H1 (cell line): Measurements from ENCODE around the gene SLC25A21. TPM values are rescaled to one million over a fixed set of nuclear protein-coding genes. Genes with fewer than 3 reads are reported as not detected.

Experiments used
- CTCF ChIA-PET: fragments of 300-600 bp; sonication (Branson Sonifier 250); formaldehyde crosslinking; loops from one replicate; lab custom pipeline; 2021; ENCODE audit not compliant: partially characterized antibody; lab: Charles Lee
- POLR2A ChIA-PET: fragments of 300-600 bp; sonication (Branson Sonifier 250); formaldehyde crosslinking; loops from one replicate; lab custom pipeline; 2021; ENCODE audit warnings: inconsistent platforms; ENCODE audit not compliant: partially characterized antibody; lab: Charles Lee
- DNase-seq, 2 experiments: peaks; one replicate each; pipeline versions ENCODE4 v3.0.0 to v3.0.0-alpha.2; 2010 to 2022; ENCODE audit warnings: low spot score in 2 of 2, low read depth in 1 of 2, mixed read lengths in 1 of 2
- FAIRE-seq: peaks from 2 replicates; lab custom pipeline; 2011; peaks lifted over from hg19 to GRCh38; lab: Jason Lieb, UNC
- H2AFZ ChIP-seq: 2 replicates; pipeline ENCODE4 v1.8.1; 2012; ENCODE audit warnings: low read length, inconsistent platforms
- H2AK5ac ChIP-seq: 2 replicates; pipeline ENCODE4 v1.6.1; 2013; ENCODE audit warnings: low read depth, low read length
- H2BK120ac ChIP-seq: replicated peaks from 2 replicates; pipeline ENCODE3; 2013; ENCODE audit warnings: low read depth, low read length, inconsistent platforms
- H2BK12ac ChIP-seq: 2 replicates; pipeline ENCODE4 v1.6.1; 2013; ENCODE audit warnings: low read depth, low read length
- H2BK15ac ChIP-seq: 2 replicates; pipeline ENCODE4 v1.6.1; 2013; ENCODE audit warnings: low read length
- H2BK20ac ChIP-seq: 2 replicates; pipeline ENCODE4 v1.6.1; 2013; ENCODE audit warnings: low read length
- H2BK5ac ChIP-seq: 2 replicates; pipeline ENCODE4 v1.6.1; 2013; ENCODE audit warnings: low read depth, low read length
- H3K14ac ChIP-seq: 2 replicates; pipeline ENCODE4 v1.6.1; 2013; ENCODE audit warnings: inconsistent platforms; ENCODE audit not compliant: insufficient read length
- H3K18ac ChIP-seq: 2 replicates; pipeline ENCODE4 v1.6.1; 2013; ENCODE audit warnings: low read length; ENCODE audit errors: extremely low read depth
- H3K23ac ChIP-seq: 2 replicates; pipeline ENCODE4 v1.6.1; 2013; ENCODE audit warnings: inconsistent platforms; ENCODE audit not compliant: insufficient read length
- H3K23me2 ChIP-seq: 2 replicates; pipeline ENCODE4 v1.6.1; 2013; ENCODE audit warnings: low read depth, low read length
- H3K27ac ChIP-seq: 2 replicates; pipeline ENCODE4 v1.6.1; 2011; ENCODE audit warnings: low read depth, low read length, inconsistent platforms
- H3K27me3 ChIP-seq, 4 experiments: replicated peaks in 1 of 4; 1 replicate in 1 of 4; 2 replicates in 3 of 4; pipeline versions ENCODE4 v1.6.1 to v1.8.1; 2011 to 2013; ENCODE audit warnings: low read length in 3 of 4, mild to moderate bottlenecking in 3 of 4, inconsistent platforms in 2 of 4, mixed read lengths in 2 of 4, moderate library complexity in 1 of 4; ENCODE audit not compliant: control insufficient read depth in 3 of 4, insufficient read depth in 3 of 4; ENCODE audit errors: extremely low read depth in 1 of 4
- H3K36me3 ChIP-seq, 4 experiments: 2 replicates each; pipeline versions ENCODE4 v1.6.1 to v1.8.1; 2011 to 2013; ENCODE audit warnings: mild to moderate bottlenecking in 4 of 4, low read length in 3 of 4, moderate library complexity in 2 of 4, control low read depth in 1 of 4, inconsistent platforms in 1 of 4; ENCODE audit not compliant: insufficient read depth in 4 of 4, control insufficient read depth in 2 of 4
- H3K4ac ChIP-seq: replicated peaks from 2 replicates; pipeline ENCODE3; 2013; ENCODE audit warnings: low read length, low read depth, mixed read lengths, inconsistent platforms; ENCODE audit not compliant: insufficient read length
- H3K4me1 ChIP-seq, 4 experiments: replicated peaks in 1 of 4; 1 replicate in 1 of 4; 2 replicates in 3 of 4; pipeline versions ENCODE4 v1.6.1 to v1.8.1; 2011 to 2013; ENCODE audit warnings: low read length in 3 of 4, inconsistent platforms in 2 of 4, mixed read lengths in 1 of 4; ENCODE audit not compliant: insufficient read depth in 4 of 4, control insufficient read depth in 3 of 4
- H3K4me2 ChIP-seq, 2 experiments: 2 replicates each; pipeline versions ENCODE4 v1.6.1 to v1.8.1; 2011 to 2013; ENCODE audit warnings: low read depth in 2 of 2, low read length in 2 of 2, control low read depth in 1 of 2, inconsistent platforms in 1 of 2, mild to moderate bottlenecking in 1 of 2; ENCODE audit not compliant: insufficient read depth in 1 of 2
- H3K4me3 ChIP-seq, 4 experiments: fragments of 200-600, 300-600 bp in 1 of 4; sonication (generic), shearing (Covaris generic), sonication (Bioruptor Twin) in 1 of 4; 2 replicates each; pipeline versions ENCODE4 v1.5.1 to v1.8.1; 2011 to 2016; ENCODE audit warnings: low read length in 4 of 4, low read depth in 3 of 4, control low read depth in 2 of 4, inconsistent platforms in 2 of 4, mild to moderate bottlenecking in 2 of 4, mixed read lengths in 1 of 4, moderate library complexity in 1 of 4; ENCODE audit not compliant: insufficient read depth in 2 of 4; ENCODE audit errors: extremely low read depth in 1 of 4
- H3K56ac ChIP-seq: replicated peaks from 2 replicates; pipeline ENCODE3; 2013; ENCODE audit warnings: low read depth, mild to moderate bottlenecking, mixed read lengths, low read length, inconsistent platforms; ENCODE audit not compliant: insufficient read length
- H3K79me1 ChIP-seq: 2 replicates; pipeline ENCODE4 v1.6.1; 2013; ENCODE audit warnings: low read depth, low read length, control low read depth
- H3K79me2 ChIP-seq, 2 experiments: 2 replicates each; pipeline versions ENCODE4 v1.6.1 to v1.8.1; 2012 to 2013; ENCODE audit warnings: low read length in 2 of 2, mild to moderate bottlenecking in 2 of 2, inconsistent platforms in 1 of 2; ENCODE audit not compliant: insufficient read depth in 2 of 2, control insufficient read depth in 1 of 2
- H3K9ac ChIP-seq, 4 experiments: replicated peaks in 1 of 4; 1 replicate in 1 of 4; 2 replicates in 3 of 4; pipeline versions ENCODE4 v1.6.1 to v1.8.1; 2011 to 2013; ENCODE audit warnings: low read depth in 3 of 4, low read length in 3 of 4, control low read depth in 2 of 4, mild to moderate bottlenecking in 2 of 4, moderate library complexity in 2 of 4, inconsistent platforms in 1 of 4; ENCODE audit errors: extremely low read depth in 1 of 4
- H3K9me3 ChIP-seq, 2 experiments: 2 replicates each; pipeline versions ENCODE4 v1.6.1 to v1.8.1; 2012 to 2013; ENCODE audit warnings: mild to moderate bottlenecking in 2 of 2, moderate library complexity in 2 of 2, control low read depth in 1 of 2, inconsistent platforms in 1 of 2, low read depth in 1 of 2, low read length in 1 of 2, mixed read lengths in 1 of 2; ENCODE audit not compliant: insufficient read depth in 2 of 2
- H4K20me1 ChIP-seq, 2 experiments: replicated peaks in 1 of 2; 2 replicates each; pipeline versions ENCODE3 to v1.8.1; 2011 to 2013; ENCODE audit warnings: inconsistent platforms in 2 of 2, low read length in 2 of 2, mild to moderate bottlenecking in 1 of 2; ENCODE audit not compliant: insufficient read depth in 2 of 2, control insufficient read depth in 1 of 2
- H4K5ac ChIP-seq: 2 replicates; pipeline ENCODE4 v1.6.1; 2013; ENCODE audit warnings: low read length, low read depth, mixed read lengths, inconsistent platforms; ENCODE audit not compliant: insufficient read length
- H4K8ac ChIP-seq: 2 replicates; pipeline ENCODE4 v1.8.0; 2013; ENCODE audit warnings: mild to moderate bottlenecking, moderate library complexity, low read length, inconsistent platforms; ENCODE audit not compliant: insufficient read depth; ENCODE audit errors: extremely low read depth
- H4K91ac ChIP-seq: replicated peaks from 2 replicates; pipeline ENCODE3; 2013; ENCODE audit warnings: low read length, mixed read lengths, inconsistent platforms; ENCODE audit not compliant: insufficient read length
- CHD2 ChIP-seq: IDR thresholded peaks from 2 replicates; pipeline ENCODE4 v1.6.1; 2012; ENCODE audit warnings: low read length, improper control_type of control experiment
- CREB1 ChIP-seq: IDR thresholded peaks from 2 replicates; pipeline ENCODE4 v1.6.1; 2012; ENCODE audit warnings: inconsistent platforms
- CTBP2 ChIP-seq: IDR thresholded peaks from 2 replicates; pipeline ENCODE4 v1.7.0; 2011; ENCODE audit warnings: borderline replicate concordance, mild to moderate bottlenecking, moderate library complexity, mixed read lengths, low read length; ENCODE audit not compliant: insufficient read depth, insufficient read length
- GTF2F1 ChIP-seq: IDR thresholded peaks from 2 replicates; pipeline ENCODE4 v1.6.1; 2012; ENCODE audit warnings: low read depth, low read length, improper control_type of control experiment, borderline replicate concordance
- HDAC6 ChIP-seq: IDR thresholded peaks from one replicate; pipeline ENCODE4 v1.7.1; 2012; ENCODE audit warnings: low read depth, mild to moderate bottlenecking, inconsistent platforms, low read length, moderate library complexity
- JUN ChIP-seq: IDR thresholded peaks from 2 replicates; pipeline ENCODE4 v1.6.1; 2011; ENCODE audit warnings: low read depth, mild to moderate bottlenecking, improper control_type of control experiment, low read length
- JUND ChIP-seq: IDR thresholded peaks from 2 replicates; pipeline ENCODE4 v1.6.1; 2011; ENCODE audit warnings: mild to moderate bottlenecking, improper control_type of control experiment, low read length
- KDM4A ChIP-seq: IDR thresholded peaks from one replicate; pipeline ENCODE4 v1.7.1; 2012; ENCODE audit warnings: low read depth, mild to moderate bottlenecking, moderate library complexity, low read length, inconsistent platforms; ENCODE audit not compliant: severe bottlenecking
- KDM5A ChIP-seq: fragments of 200-600 bp; IDR thresholded peaks from 2 replicates; pipeline ENCODE4 v1.7.1; 2012; ENCODE audit warnings: mild to moderate bottlenecking, low read length, inconsistent platforms, mixed read lengths
- POLR2A ChIP-seq, 2 experiments: IDR thresholded peaks; 1 replicate in 1 of 2; 2 replicates in 1 of 2; pipeline ENCODE4 v1.6.1; 2011; ENCODE audit warnings: low read depth in 2 of 2, low read length in 2 of 2, mild to moderate bottlenecking in 2 of 2; ENCODE audit errors: control extremely low read depth in 1 of 2
- POU5F1 ChIP-seq: IDR thresholded peaks from 2 replicates; pipeline ENCODE4 v1.6.1; 2011; ENCODE audit warnings: low read depth, mild to moderate bottlenecking, low read length, moderate library complexity
- RAD21 ChIP-seq, 2 experiments: IDR thresholded peaks in 1 of 2; conservative IDR thresholded peaks in 1 of 2; 2 replicates each; pipeline ENCODE4 v1.6.1; 2011; ENCODE audit warnings: low read depth in 2 of 2, low read length in 2 of 2, improper control_type of control experiment in 1 of 2, inconsistent platforms in 1 of 2, mild to moderate bottlenecking in 1 of 2, moderate library complexity in 1 of 2
- SIX5 ChIP-seq: IDR thresholded peaks from 2 replicates; pipeline ENCODE4 v1.6.1; 2011; ENCODE audit warnings: mild to moderate bottlenecking, low read depth, low read length
- TAF1 ChIP-seq: IDR thresholded peaks from 2 replicates; pipeline ENCODE4 v1.6.1; 2011; ENCODE audit warnings: mild to moderate bottlenecking, low read depth, low read length
- YY1 ChIP-seq: IDR thresholded peaks from 2 replicates; pipeline ENCODE4 v1.6.1; 2011; ENCODE audit warnings: low read depth, mild to moderate bottlenecking, low read length
- WGBS, 2 experiments: shearing (Covaris generic) in 1 of 2; methylation state at CpG; one replicate each; pipeline versions ENCODE4 v1.1.6 to v1.1.7; 2013 to 2015; ENCODE audit warnings: low lambda C conversion rate in 2 of 2, mixed read lengths in 2 of 2, inconsistent platforms in 1 of 2, low coverage in 1 of 2, missing lambda C conversion rate in 1 of 2; ENCODE audit not compliant: insufficient replicate concordance in 2 of 2, insufficient coverage in 1 of 2, insufficient read length in 1 of 2; ENCODE audit errors: extremely low coverage in 1 of 2, missing lambda C conversion rate in 1 of 2; 5-methylcytosine and 5-hydroxymethylcytosine counted together
- polyA plus RNA-seq, 7 experiments: library from polyadenylated mRNA; depleted of rRNA in 3 of 7; stranded (reverse) in 5 of 7; unstranded in 2 of 7; fragments of >200 nt in 5 of 7; fragments of 200-250 nt in 2 of 7; gene quantifications; 1 replicate in 5 of 7; 2 replicates in 1 of 7; 4 replicates in 1 of 7; pipeline versions ENCODE4 v1.2.1 to v1.2.3, GENCODE V29; 2011 to 2013; ENCODE audit warnings: missing spikeins in 2 of 7, mixed read lengths in 2 of 7
- total RNA-seq: library from RNA; stranded (reverse); fragmentation: NEBNext Ultra II Directional; extraction: Animal tissue kit (Norgen Biotek cat#: 25700); gene quantifications from 2 replicates; pipeline ENCODE4 v1.2.1, GENCODE V29; 2021

The SLC25A21 gene
- total and polyA plus RNA-seq, 2 of the 8 experiments (the other 6 are each of a cell fraction or from before 2014, with no cell fraction given), result 6.9 to 15.7 TPM

GRCh38 chr14:36944307-36945010 lies 227.9 kb downstream of the SLC25A21 start:
- WGBS, 2 experiments, result 82% methylated on average over 5 of the region's 5 CpGs; no CpG with 5 or more reads in 1 of the 2 experiments
- H3K9me3 ChIP-seq, result no peaks in the 10 kb centered on the region
- no peaks in the 10 kb centered on the region for H3K79me1 ChIP-seq
- no peak overlapping the region for H2BK120ac ChIP-seq
- no peak overlapping the region for H3K4me3 ChIP-seq
- H3K56ac ChIP-seq, result no peak overlapping the region
- no peak overlapping the region for H3K4me2 ChIP-seq
- H3K18ac ChIP-seq, result no peak overlapping the region
- H2BK12ac ChIP-seq, result no peak overlapping the region
- FAIRE-seq, result no peak
- DNase-seq, result no peak
- no peaks in the 10 kb centered on the region for H3K4me1 ChIP-seq
- no peak overlapping the region for H4K8ac ChIP-seq
- H3K27me3 ChIP-seq, result no peaks in the 10 kb centered on the region
- H3K23me2 ChIP-seq, result no peaks in the 10 kb centered on the region
- ChIA-PET POLR2A (no interaction called here), CTCF (interaction anchor here (1.4 to 12.5 kb wide), 6 partner anchors 10 to 298 kb away, joined by 3 to 90 read pairs (median 18); partner anchors contain the start of gene PAX9)
- H4K20me1 ChIP-seq, result no peaks in the 10 kb centered on the region
- no peak overlapping the region for H3K9ac ChIP-seq
- no peak overlapping the region for H3K4ac ChIP-seq
- H2AK5ac ChIP-seq, result no peak overlapping the region
- H3K36me3 ChIP-seq, result no peaks in the 10 kb centered on the region
- H4K91ac ChIP-seq, result no peak overlapping the region
- no peaks in the 10 kb centered on the region for H3K79me2 ChIP-seq
- H2AFZ ChIP-seq, result no peak overlapping the region
- H2BK15ac ChIP-seq, result no peak overlapping the region
- no peak overlapping the region for H3K23ac ChIP-seq
- no peak overlapping the region for H3K14ac ChIP-seq
- no peak overlapping the region for H2BK20ac ChIP-seq
- no peak overlapping the region for H3K27ac ChIP-seq
- H4K5ac ChIP-seq, result no peak overlapping the region
- H2BK5ac ChIP-seq, result no peak overlapping the region
- no peak for TF ChIP-seq RAD21 (IDR thresholded peaks at IDR 0.05 in 1 of 2, conservative IDR thresholded peaks at IDR 0.05 in 1 of 2; ENCODE audit: low read depth in 2 of 2, low read length in 2 of 2)
- no peak for TF ChIP-seq POLR2A (IDR thresholded peaks at IDR 0.05; ENCODE audit: control extremely low read depth in 1 of 2, low read depth in 2 of 2, low read length in 2 of 2)
- no peak for TF ChIP-seq CTBP2
- TF ChIP-seq HDAC6, result no peak
- TF ChIP-seq TAF1, result no peak
- no peak for TF ChIP-seq CHD2
- TF ChIP-seq GTF2F1, result no peak
- no peak for TF ChIP-seq JUND
- TF ChIP-seq SIX5, result no peak
- TF ChIP-seq CREB1, result no peak
- no peak for TF ChIP-seq JUN
- TF ChIP-seq KDM4A, result no peak
- TF ChIP-seq YY1, result no peak
- TF ChIP-seq POU5F1, result no peak
- TF ChIP-seq KDM5A, result no peak
